22Rv1 (cell line): ENCODE measurements around the gene RRAS2.
"Not testable (repeated sequence)": the region's sequence is repeated elsewhere in the genome, so short reads cannot be mapped to it uniquely, and the experiment has no call there.

Source experiments
- H3K27ac ChIP-seq: fragments of 450-650 bp; 2 replicates; pipeline ENCODE4 v1.5.1; 2017
- CTCF ChIP-seq: fragments of 450-650 bp; IDR thresholded peaks from 2 replicates; pipeline ENCODE4 v1.5.1; 2017; ENCODE audit warnings: mild to moderate bottlenecking
- ZFX ChIP-seq: fragments of 450-650 bp; IDR thresholded peaks from 2 replicates; pipeline ENCODE4 v1.6.1; 2017; ENCODE audit warnings: antibody characterized with exemption, borderline replicate concordance

The RRAS2 gene

GRCh38 chr11:14253840-14254239, 105.1 kb downstream of the RRAS2 start:
- TF ChIP-seq ZFX (no peak), CTCF (no peak)
- no peak overlapping the region for H3K27ac ChIP-seq

GRCh38 chr11:14253421-14253820, 105.6 kb downstream of the RRAS2 start:
- TF ChIP-seq ZFX (no peak), CTCF (no peak)
- H3K27ac ChIP-seq = no peak overlapping the region

- not testable (repeated sequence) for H3K27ac ChIP-seq
Measured at GRCh38 chr11:14252501-14252900, 106.5 kb downstream of the RRAS2 start.

GRCh38 chr11:14251754-14252153, 107.2 kb downstream of the RRAS2 start:
- no peak for TF ChIP-seq ZFX
- no peak for TF ChIP-seq CTCF
- H3K27ac ChIP-seq = no peak overlapping the region

- peak; percentile 91 for TF ChIP-seq CTCF
- no peak for TF ChIP-seq ZFX
- H3K27ac ChIP-seq = no peak overlapping the region
Measured at GRCh38 chr11:14249121-14249963, 109.6 kb downstream of the RRAS2 start.

GRCh38 chr11:14248580-14248981, 110.4 kb downstream of the RRAS2 start:
- no peak overlapping the region for H3K27ac ChIP-seq
- no peak for TF ChIP-seq CTCF
- no peak for TF ChIP-seq ZFX

- TF ChIP-seq ZFX = no peak
- TF ChIP-seq CTCF = no peak
- H3K27ac ChIP-seq = no peak overlapping the region
Measured at GRCh38 chr11:14245444-14245843, 113.5 kb downstream of the RRAS2 start.

- no peak overlapping the region for H3K27ac ChIP-seq
- TF ChIP-seq ZFX (no peak), CTCF (no peak)
Measured at GRCh38 chr11:14244926-14245325, 114.1 kb downstream of the RRAS2 start.
